GM12872 (cell line): ENCODE results near the gene ATP6V1B1.

Experiments
- TF ChIP-seq, protein P1 (sequence below): IDR thresholded peaks from 3 replicates; pipeline ENCODE4 v1.5.1; 2011; ENCODE audit warnings: low read depth, mild to moderate bottlenecking, low read length, moderate library complexity; ENCODE audit not compliant: insufficient read depth

Gene ATP6V1B1

DNA sequence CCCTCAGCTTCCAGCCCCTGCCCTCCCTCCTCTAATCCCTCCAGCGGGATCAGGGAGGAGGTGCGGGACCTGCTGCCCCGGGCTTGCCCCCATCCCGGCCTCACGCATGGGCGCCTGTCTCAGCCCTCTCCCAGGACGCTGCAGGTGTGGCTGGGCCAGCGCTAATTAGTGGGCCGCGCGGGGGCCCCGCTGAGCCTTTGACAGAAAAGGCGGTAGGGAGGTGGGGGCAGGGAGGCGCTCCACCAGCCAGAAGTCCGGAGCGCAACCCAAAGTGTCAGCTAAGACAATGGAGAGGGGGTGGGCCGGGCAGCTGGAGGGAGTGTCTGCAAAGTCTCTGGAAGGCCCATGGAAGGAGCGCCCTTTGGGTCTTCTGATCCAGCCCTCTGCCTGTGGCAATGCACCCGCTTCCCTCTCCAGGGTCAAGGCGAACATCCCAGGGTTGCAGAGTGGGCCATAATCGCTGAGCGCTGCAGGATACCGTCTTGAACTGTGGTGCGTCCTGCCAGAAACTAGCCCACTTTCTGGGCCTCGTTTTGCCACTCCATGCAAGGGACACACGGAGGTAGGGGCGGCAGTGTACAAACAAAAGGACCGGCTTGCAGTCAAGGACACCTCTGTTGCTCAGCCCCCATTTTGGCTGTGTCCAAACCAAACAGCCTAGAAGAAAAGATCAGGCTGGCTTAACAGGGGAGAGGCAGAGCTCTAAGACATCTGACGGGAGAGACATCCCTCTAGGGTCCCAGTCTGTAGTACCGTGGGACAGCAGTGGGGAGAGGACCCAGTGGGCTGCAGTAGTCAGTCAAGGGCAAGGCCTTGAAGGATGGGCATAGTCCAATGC lies 3.5 kb downstream of the ATP6V1B1 start:
- TF ChIP-seq, protein P1, sequence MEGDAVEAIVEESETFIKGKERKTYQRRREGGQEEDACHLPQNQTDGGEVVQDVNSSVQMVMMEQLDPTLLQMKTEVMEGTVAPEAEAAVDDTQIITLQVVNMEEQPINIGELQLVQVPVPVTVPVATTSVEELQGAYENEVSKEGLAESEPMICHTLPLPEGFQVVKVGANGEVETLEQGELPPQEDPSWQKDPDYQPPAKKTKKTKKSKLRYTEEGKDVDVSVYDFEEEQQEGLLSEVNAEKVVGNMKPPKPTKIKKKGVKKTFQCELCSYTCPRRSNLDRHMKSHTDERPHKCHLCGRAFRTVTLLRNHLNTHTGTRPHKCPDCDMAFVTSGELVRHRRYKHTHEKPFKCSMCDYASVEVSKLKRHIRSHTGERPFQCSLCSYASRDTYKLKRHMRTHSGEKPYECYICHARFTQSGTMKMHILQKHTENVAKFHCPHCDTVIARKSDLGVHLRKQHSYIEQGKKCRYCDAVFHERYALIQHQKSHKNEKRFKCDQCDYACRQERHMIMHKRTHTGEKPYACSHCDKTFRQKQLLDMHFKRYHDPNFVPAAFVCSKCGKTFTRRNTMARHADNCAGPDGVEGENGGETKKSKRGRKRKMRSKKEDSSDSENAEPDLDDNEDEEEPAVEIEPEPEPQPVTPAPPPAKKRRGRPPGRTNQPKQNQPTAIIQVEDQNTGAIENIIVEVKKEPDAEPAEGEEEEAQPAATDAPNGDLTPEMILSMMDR: no peak

DNA sequence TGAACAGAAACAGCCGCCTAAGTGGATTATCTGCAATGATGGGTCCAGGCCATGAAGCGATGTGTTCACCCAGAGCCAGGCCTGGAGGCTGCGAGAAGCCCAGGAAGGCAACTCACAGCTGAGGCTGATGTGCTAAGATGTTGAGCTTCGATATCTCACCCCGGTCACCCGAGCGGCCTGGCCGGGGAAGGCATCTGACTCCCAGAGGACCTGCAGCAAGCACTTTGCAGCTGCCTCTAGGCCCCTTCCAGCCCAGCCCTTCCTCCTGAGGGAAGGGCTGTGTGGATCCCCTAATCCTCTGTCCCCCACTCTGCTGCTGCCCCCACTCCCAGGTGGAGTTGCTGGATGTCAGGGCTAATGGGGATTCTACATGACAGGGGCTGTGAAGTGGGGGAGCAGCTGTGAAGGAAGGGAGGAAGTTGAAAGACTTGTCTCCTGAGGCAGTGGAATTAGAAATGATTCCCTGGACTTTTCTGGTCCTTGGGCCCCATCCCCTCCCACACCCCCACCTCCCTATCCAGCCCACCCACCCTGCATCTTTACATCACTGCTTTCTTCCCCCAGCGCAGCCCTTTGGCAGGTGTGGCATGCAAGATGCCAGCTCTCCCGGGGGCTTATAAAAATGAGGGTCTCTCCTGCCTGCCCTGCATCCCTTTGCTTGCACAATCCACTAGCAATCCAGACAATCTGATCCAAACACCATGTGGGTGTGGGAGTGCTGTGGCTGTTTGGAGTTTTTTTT lies 4.3 kb downstream of the ATP6V1B1 start:
- TF ChIP-seq, protein P1: no peak

GRCh38 chr2:70941186-70941585 lies 5.5 kb downstream of the ATP6V1B1 start:
- TF ChIP-seq, protein P1: no peak

GRCh38 chr2:70941701-70942100 lies 6.0 kb downstream of the ATP6V1B1 start:
- TF ChIP-seq, protein P1: no peak

- TF ChIP-seq, protein P1: no peak
Measured at GRCh38 chr2:70942396-70943204, 6.9 kb downstream of the ATP6V1B1 start.

DNA sequence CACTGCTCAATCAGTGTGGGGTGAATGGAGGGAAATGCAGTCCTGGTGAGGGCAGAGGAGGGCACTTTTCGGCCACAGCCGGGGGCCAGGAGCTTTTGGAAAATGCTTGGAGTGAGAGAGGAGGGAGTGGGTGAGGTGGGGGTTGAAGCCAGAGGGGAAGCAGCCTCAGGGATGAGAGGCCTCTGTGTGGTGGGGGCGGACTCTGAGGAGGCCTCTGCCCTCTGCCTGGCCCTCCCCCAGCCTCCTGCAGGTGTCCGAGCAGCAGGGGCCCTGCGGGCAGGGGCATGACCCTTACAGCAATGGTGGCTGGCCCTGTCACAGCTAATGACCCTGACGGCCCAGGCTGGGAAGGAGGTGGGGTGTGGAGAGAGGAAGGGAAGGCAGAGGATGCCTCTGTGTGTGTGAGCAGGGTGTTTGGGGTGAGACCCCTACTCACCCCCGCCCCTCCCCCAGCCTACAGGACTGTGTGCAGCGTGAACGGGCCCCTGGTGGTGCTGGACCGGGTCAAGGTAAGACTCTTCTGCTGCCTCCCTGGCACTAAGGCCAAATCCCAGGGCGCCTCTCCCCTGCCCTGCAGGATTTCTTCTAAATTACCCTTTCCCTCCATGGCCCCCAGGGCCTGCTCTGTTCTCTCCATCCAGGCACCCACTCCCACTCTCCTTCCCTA lies 7.6 kb downstream of the ATP6V1B1 start:
- TF ChIP-seq, protein P1: no peak
